Prostate gland (tissue), 2 donors: ENCODE measurements around the gene SIPA1L3.

ENCODE experiments used
- POLR2A ChIP-seq: fragments of 450-650 bp; IDR thresholded peaks from one replicate; pipeline ENCODE4 v1.6.1; 2016; ENCODE audit warnings: antibody characterized with exemption, mild to moderate bottlenecking
- POLR2AphosphoS5 ChIP-seq: sonication (generic); formaldehyde crosslinking; IDR thresholded peaks from one replicate; pipeline ENCODE4 v1.6.1; 2017; ENCODE audit warnings: antibody characterized with exemption
- TF ChIP-seq, protein P1 (sequence below), 4 experiments: fragments of 200-600 bp in 2 of 4; fragments of 450-650 bp in 2 of 4; sonication (generic) in 2 of 4; IDR thresholded peaks; 1 replicate in 3 of 4; 2 replicates in 1 of 4; pipeline ENCODE4 v1.5.1; 2016 to 2019; ENCODE audit warnings: antibody characterized with exemption in 4 of 4, mild to moderate bottlenecking in 2 of 4, moderate library complexity in 2 of 4

DNA sequence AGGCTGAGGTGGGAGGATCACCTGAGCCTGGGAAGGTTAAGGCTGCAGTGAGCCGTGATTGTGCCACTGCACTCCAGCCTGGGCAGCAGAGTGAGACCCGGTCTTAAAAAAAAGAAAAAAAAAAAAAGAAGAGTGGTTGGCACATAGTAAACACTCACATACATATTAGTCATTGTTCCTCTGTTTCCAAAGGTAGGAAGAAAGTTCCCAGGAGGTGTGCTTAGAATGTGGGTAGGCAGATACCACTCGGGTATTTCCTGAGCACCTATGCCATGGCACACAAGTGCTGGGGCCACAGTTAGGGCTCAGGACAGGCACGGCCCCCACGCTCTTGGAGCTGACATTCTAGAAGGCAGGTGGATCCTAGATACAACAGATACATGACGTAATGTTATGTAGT is 41.4 kb downstream of the SIPA1L3 start:
- TF ChIP-seq, protein P1, sequence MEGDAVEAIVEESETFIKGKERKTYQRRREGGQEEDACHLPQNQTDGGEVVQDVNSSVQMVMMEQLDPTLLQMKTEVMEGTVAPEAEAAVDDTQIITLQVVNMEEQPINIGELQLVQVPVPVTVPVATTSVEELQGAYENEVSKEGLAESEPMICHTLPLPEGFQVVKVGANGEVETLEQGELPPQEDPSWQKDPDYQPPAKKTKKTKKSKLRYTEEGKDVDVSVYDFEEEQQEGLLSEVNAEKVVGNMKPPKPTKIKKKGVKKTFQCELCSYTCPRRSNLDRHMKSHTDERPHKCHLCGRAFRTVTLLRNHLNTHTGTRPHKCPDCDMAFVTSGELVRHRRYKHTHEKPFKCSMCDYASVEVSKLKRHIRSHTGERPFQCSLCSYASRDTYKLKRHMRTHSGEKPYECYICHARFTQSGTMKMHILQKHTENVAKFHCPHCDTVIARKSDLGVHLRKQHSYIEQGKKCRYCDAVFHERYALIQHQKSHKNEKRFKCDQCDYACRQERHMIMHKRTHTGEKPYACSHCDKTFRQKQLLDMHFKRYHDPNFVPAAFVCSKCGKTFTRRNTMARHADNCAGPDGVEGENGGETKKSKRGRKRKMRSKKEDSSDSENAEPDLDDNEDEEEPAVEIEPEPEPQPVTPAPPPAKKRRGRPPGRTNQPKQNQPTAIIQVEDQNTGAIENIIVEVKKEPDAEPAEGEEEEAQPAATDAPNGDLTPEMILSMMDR (IDR thresholded peaks at IDR 0.05): no peak
- TF ChIP-seq POLR2A (no peak), POLR2AphosphoS5 (no peak)
